ENCODE measurements around the gene SLC25A46.
"Not testable (repeated sequence)": the region's sequence is repeated elsewhere in the genome, so short reads cannot be mapped to it uniquely, and the experiment has no call there.

GRCh38 chr5:110731499-110731898, 7.3 kb upstream of the SLC25A46 start:
- not testable (repeated sequence) for TF ChIP-seq CTCF (IDR thresholded peaks at IDR 0.05; ENCODE audit: borderline replicate concordance, extremely low read depth, low read length, poor library complexity, severe bottlenecking); EZH2 (IDR thresholded peaks at IDR 0.05; ENCODE audit: borderline replicate concordance, low read depth, low read length, severe bottlenecking)

Data from DND-41 (cell line).